Measurements from ENCODE around the gene TUBA1C. TPM values are rescaled to one million over a fixed set of nuclear protein-coding genes. Genes with fewer than 3 reads are reported as not detected.

The TUBA1C gene
- total and polyA plus RNA-seq, 9 of the 15 experiments (the other 6 are each of a cell fraction or from before 2014, with no cell fraction given), result 755 to 3,012 (median 914) TPM

DNA sequence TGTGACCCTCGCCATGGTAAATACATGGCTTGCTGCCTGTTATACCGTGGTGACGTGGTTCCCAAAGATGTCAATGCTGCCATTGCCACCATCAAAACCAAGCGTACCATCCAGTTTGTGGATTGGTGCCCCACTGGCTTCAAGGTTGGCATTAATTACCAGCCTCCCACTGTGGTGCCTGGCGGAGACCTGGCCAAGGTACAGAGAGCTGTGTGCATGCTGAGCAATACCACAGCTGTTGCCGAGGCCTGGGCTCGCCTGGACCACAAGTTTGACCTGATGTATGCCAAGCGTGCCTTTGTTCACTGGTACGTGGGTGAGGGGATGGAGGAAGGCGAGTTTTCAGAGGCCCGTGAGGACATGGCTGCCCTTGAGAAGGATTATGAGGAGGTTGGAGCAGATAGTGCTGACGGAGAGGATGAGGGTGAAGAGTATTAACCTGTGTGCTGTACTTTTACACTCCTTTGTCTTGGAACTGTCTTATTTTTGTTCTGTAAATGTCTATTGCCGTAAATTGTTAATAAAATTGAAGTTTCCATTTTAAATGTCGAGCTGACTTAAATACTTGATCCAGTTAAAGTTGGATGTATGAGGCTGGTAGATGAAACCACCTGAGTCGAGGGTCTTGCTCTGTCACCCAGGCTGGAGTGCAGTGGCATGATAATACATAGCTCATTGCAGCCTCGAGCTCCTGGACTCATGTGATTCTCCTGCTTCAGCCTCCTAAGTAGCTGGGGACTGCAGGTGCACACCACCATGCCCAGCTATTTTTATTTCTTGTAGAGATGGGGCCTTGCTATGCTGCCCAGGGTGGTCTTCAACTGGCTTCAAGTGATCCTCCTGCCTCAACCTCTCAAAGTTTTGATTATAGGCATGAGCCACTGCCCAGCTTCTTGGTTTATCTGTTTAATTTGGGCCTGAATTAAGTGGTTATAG is 8.2 kb downstream of the TUBA1C start:
- WGBS (ENCODE audit: insufficient coverage, low coverage, missing lambda C conversion rate), result 86% methylated on average over 10 of the region's 16 CpGs
- CTCF ChIA-PET (ENCODE audit: low intra/inter-chr PET ratio), result no interaction called here
- Histone ChIP-seq H3K4me3 (no peak overlapping the region), H3K9me1 (ENCODE audit: control insufficient read depth, insufficient read depth, low read length) (no peaks in the 10 kb centered on the region), H3K27me3 (ENCODE audit: control insufficient read depth in 2 of 2, insufficient read depth in 2 of 2, low read length in 2 of 2) (no peaks in the 10 kb centered on the region), H3K36me3 (ENCODE audit: control insufficient read depth, insufficient read depth, low read length) (peaks cover 56% of the 10 kb centered on the region), H3K9ac (ENCODE audit: insufficient read depth in 1 of 2, low read depth in 2 of 2, low read length in 2 of 2) (no peak overlapping the region), H2AFZ (ENCODE audit: low read depth, low read length) (no peak overlapping the region), H3K4me1 (replicated peaks in 1 of 2; ENCODE audit: control insufficient read depth in 2 of 2, insufficient read depth in 2 of 2, low read length in 2 of 2) (peaks cover 7 to 10% of the 10 kb centered on the region in 2 experiments; a peak in 4 of 5 replicates), H3K9me3 (replicated peaks; ENCODE audit: control insufficient read depth, insufficient read depth, low read depth, low read length) (no peaks in the 10 kb centered on the region), H3K27ac (ENCODE audit: extremely low read depth, low read depth, low read length) (no peak overlapping the region), H3K79me2 (ENCODE audit: control insufficient read depth, insufficient read depth, low read length) (peaks cover 27% of the 10 kb centered on the region), H3K4me2 (ENCODE audit: insufficient read depth, low read length) (no peak overlapping the region), H4K20me1 (replicated peaks; ENCODE audit: control insufficient read depth, insufficient read depth, low read length) (peaks cover 55% of the 10 kb centered on the region)
- FAIRE-seq (no peak), ATAC-seq (peak; percentile 41), DNase-seq (ENCODE audit: extremely low read depth in 1 of 4, low spot score in 3 of 4) (no peak)
- POLR2A ChIA-PET, result interaction anchor here (0.5 to 7.5 kb wide), 17 partner anchors 6 to 498 kb away, joined by 3 to 141 read pairs (median 3); partner anchors contain the start of genes PRPH, RHEBL1 and TUBA1C
- in situ Hi-C loops (cut with MboI) (no loop called here), intact Hi-C loops (cut with micrococcal nuclease) (no loop called here)
- TSS peak; percentile 44 for BruUV-seq (replicated peaks)
- TF ChIP-seq, protein P1, sequence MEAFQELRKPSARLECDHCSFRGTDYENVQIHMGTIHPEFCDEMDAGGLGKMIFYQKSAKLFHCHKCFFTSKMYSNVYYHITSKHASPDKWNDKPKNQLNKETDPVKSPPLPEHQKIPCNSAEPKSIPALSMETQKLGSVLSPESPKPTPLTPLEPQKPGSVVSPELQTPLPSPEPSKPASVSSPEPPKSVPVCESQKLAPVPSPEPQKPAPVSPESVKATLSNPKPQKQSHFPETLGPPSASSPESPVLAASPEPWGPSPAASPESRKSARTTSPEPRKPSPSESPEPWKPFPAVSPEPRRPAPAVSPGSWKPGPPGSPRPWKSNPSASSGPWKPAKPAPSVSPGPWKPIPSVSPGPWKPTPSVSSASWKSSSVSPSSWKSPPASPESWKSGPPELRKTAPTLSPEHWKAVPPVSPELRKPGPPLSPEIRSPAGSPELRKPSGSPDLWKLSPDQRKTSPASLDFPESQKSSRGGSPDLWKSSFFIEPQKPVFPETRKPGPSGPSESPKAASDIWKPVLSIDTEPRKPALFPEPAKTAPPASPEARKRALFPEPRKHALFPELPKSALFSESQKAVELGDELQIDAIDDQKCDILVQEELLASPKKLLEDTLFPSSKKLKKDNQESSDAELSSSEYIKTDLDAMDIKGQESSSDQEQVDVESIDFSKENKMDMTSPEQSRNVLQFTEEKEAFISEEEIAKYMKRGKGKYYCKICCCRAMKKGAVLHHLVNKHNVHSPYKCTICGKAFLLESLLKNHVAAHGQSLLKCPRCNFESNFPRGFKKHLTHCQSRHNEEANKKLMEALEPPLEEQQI (IDR thresholded peaks at IDR 0.05), result no peak
- no peak for TF ChIP-seq ZBTB11 (CRISPR knock-in tag; IDR thresholded peaks at IDR 0.05)
- no peak for TF ChIP-seq WHSC1 (IDR thresholded peaks at IDR 0.05; ENCODE audit: low read length)
- no peak for TF ChIP-seq NONO (IDR thresholded peaks at IDR 0.05; ENCODE audit: low read depth in 2 of 2, low read length in 1 of 2)
- TF ChIP-seq ZNF583 (CRISPR knock-in tag; IDR thresholded peaks at IDR 0.05), result no peak
- no peak for TF ChIP-seq TEAD1 (CRISPR knock-in tag; IDR thresholded peaks at IDR 0.05)
- no peak for TF ChIP-seq EWSR1 (IDR thresholded peaks at IDR 0.05; ENCODE audit: borderline replicate concordance, low read depth, partially characterized antibody)
- no peak for TF ChIP-seq MCM2 (IDR thresholded peaks at IDR 0.05; ENCODE audit: low read depth)
- TF ChIP-seq RBM15 (IDR thresholded peaks at IDR 0.05; ENCODE audit: insufficient read depth, low read length), result no peak
- no peak for TF ChIP-seq FOXJ2 (tag; IDR thresholded peaks at IDR 0.05)
- no peak for TF ChIP-seq CBX2 (IDR thresholded peaks at IDR 0.05; ENCODE audit: insufficient read depth, low read length, poor library complexity, severe bottlenecking)

Data from K562 (cell line).